Esophagus muscularis mucosa (tissue), 4 donors: Measurements from ENCODE around the gene STARD8. TPM values are rescaled to one million over a fixed set of nuclear protein-coding genes. Genes with fewer than 3 reads are reported as not detected.
"Not testable (repeated sequence)": the region's sequence is repeated elsewhere in the genome, so short reads cannot be mapped to it uniquely, and the experiment has no call there.

Experiments
- DNase-seq: peaks from one replicate; pipeline ENCODE4 v3.0.0-alpha.2; 2017; ENCODE audit errors: extremely low spot score
- H3K27ac ChIP-seq, 4 donors: fragments of 200-600 bp; sonication (generic); replicated peaks in 1 of 4; 1 replicate in 3 of 4; 2 replicates in 1 of 4; pipeline ENCODE4 v1.5.1; 2016 to 2019; ENCODE audit warnings: mild to moderate bottlenecking in 1 of 4
- H3K27me3 ChIP-seq, 4 donors: fragments of 200-600 bp; sonication (generic); one replicate each; pipeline versions ENCODE4 v1.5.1 to v1.6.0; 2016 to 2019
- H3K36me3 ChIP-seq, 4 donors: fragments of 200-600 bp; sonication (generic); one replicate each; pipeline ENCODE4 v1.5.1; 2016 to 2019
- H3K4me1 ChIP-seq, 4 donors: fragments of 200-600 bp; sonication (generic); one replicate each; pipeline ENCODE4 v1.5.1; 2016 to 2019
- H3K4me3 ChIP-seq, 4 donors: fragments of 200-600 bp; sonication (generic); 1 replicate in 2 of 4; 2 replicates in 2 of 4; pipeline ENCODE4 v1.5.1; 2016 to 2019; ENCODE audit warnings: mild to moderate bottlenecking in 4 of 4, moderate library complexity in 1 of 4
- H3K9me3 ChIP-seq, 4 donors: fragments of 200-600 bp; sonication (generic); 1 replicate in 3 of 4; 2 replicates in 1 of 4; pipeline ENCODE4 v1.5.1; 2016 to 2019
- EP300 ChIP-seq: sonication (generic); formaldehyde crosslinking; IDR thresholded peaks from one replicate; pipeline ENCODE4 v1.6.1; 2017; ENCODE audit warnings: antibody characterized with exemption
- POLR2A ChIP-seq: fragments of 450-650 bp; IDR thresholded peaks from one replicate; pipeline ENCODE4 v1.6.1; 2017; ENCODE audit warnings: antibody characterized with exemption, moderate library complexity, mild to moderate bottlenecking, low read depth
- POLR2AphosphoS5 ChIP-seq, 2 donors: sonication (generic); formaldehyde crosslinking; IDR thresholded peaks; one replicate each; pipeline ENCODE4 v1.6.1; 2017; ENCODE audit warnings: antibody characterized with exemption in 2 of 2
- WGBS: methylation state at CpG from one replicate; pipeline ENCODE4 v1.1.5; 2018; 5-methylcytosine and 5-hydroxymethylcytosine counted together
- intact Hi-C: fragments of 100-400 bp; cut with DNase I; formaldehyde crosslinking; loops from one replicate; pipeline ENCODE4 v1.15.1; 2023
- total RNA-seq, 4 donors: library from RNA; depleted of rRNA; stranded (reverse); fragments of >200 nt; gene quantifications; one replicate each; pipeline versions ENCODE4 v1.1.0 to v1.2.1, GENCODE V29; 2016
- TF ChIP-seq, protein P1 (sequence below), 3 experiments: fragments of 200-600 bp in 2 of 3; fragments of 450-650 bp in 1 of 3; sonication (generic) in 2 of 3; IDR thresholded peaks; one replicate each; pipeline ENCODE4 v1.5.1; 2017 to 2019; ENCODE audit warnings: antibody characterized with exemption in 3 of 3, mild to moderate bottlenecking in 2 of 3, moderate library complexity in 1 of 3

The STARD8 gene
- total RNA-seq = 10 to 100 TPM; 11.2 to 20.4 (median 11.4) TPM

GRCh38 chrX:68647156-68647957 lies at the start of gene STARD8:
TSS of gene STARD8 (plus strand) at chrX:68647666. CDS start at chrX:68647883, 217 bp downstream.
- peak within 1 kb of the TSS in 1 of 4 donors; percentile 40 for H3K27ac ChIP-seq

DNA sequence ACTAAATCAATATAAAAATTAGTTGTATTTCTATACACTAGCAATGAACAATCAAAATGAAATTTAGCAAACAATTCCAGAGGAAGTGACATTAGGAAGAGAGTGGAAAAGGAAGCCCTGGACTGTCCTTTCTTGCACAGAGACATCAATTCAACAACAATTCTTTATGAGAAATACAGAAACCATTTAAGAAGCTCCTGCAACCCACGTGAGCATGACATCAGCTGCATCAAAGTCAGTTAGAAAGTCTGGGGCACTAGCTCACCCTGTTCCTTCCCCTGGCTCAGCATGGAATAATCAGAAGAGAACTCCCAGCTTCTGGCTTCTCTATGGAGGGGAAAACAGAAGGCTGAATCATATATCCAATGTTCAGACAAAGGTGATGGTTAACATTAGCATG lies 48.6 kb upstream of the STARD8 start:
- intact Hi-C loops = no loop called here
- Histone ChIP-seq H3K36me3 (no peaks in the 10 kb centered on the region), H3K4me1 (no peaks in the 10 kb centered on the region), H3K9me3 (peaks cover 0 to 38% (median 2%) of the 10 kb centered on the region in 4 donors), H3K27ac (no peak overlapping the region), H3K27me3 (no peaks in the 10 kb centered on the region), H3K4me3 (no peak overlapping the region)
- 17% methylated on average over 1 of the region's 1 CpG for WGBS
- no peak for DNase-seq
- TF ChIP-seq, protein P1, sequence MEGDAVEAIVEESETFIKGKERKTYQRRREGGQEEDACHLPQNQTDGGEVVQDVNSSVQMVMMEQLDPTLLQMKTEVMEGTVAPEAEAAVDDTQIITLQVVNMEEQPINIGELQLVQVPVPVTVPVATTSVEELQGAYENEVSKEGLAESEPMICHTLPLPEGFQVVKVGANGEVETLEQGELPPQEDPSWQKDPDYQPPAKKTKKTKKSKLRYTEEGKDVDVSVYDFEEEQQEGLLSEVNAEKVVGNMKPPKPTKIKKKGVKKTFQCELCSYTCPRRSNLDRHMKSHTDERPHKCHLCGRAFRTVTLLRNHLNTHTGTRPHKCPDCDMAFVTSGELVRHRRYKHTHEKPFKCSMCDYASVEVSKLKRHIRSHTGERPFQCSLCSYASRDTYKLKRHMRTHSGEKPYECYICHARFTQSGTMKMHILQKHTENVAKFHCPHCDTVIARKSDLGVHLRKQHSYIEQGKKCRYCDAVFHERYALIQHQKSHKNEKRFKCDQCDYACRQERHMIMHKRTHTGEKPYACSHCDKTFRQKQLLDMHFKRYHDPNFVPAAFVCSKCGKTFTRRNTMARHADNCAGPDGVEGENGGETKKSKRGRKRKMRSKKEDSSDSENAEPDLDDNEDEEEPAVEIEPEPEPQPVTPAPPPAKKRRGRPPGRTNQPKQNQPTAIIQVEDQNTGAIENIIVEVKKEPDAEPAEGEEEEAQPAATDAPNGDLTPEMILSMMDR (IDR thresholded peaks at IDR 0.05) = no peak
- TF ChIP-seq EP300 = no peak
- no peak for TF ChIP-seq POLR2AphosphoS5 (IDR thresholded peaks at IDR 0.05)
- no peak for TF ChIP-seq POLR2A

More at GRCh38 chrX:68647156-68647957, at the start of gene STARD8:
- no peaks in the 10 kb centered on the region for H3K36me3 ChIP-seq
- intact Hi-C loops = no loop called here
- no peaks in the 10 kb centered on the region for H3K27me3 ChIP-seq
- WGBS = 27% methylated on average over 37 of the region's 40 CpGs
- H3K4me1 ChIP-seq = peaks cover 0 to 17% (median 13%) of the 10 kb centered on the region in 4 donors
- DNase-seq = no peak
- no peak for TF ChIP-seq POLR2A
- TF ChIP-seq, protein P1 (IDR thresholded peaks at IDR 0.05) = peak in 1 of 3 experiments; percentile 6
- H3K4me3 ChIP-seq = peak within 1 kb of the TSS; percentile 40 to 54 (median 44)
- H3K9me3 ChIP-seq = no peaks in the 10 kb centered on the region

DNA sequence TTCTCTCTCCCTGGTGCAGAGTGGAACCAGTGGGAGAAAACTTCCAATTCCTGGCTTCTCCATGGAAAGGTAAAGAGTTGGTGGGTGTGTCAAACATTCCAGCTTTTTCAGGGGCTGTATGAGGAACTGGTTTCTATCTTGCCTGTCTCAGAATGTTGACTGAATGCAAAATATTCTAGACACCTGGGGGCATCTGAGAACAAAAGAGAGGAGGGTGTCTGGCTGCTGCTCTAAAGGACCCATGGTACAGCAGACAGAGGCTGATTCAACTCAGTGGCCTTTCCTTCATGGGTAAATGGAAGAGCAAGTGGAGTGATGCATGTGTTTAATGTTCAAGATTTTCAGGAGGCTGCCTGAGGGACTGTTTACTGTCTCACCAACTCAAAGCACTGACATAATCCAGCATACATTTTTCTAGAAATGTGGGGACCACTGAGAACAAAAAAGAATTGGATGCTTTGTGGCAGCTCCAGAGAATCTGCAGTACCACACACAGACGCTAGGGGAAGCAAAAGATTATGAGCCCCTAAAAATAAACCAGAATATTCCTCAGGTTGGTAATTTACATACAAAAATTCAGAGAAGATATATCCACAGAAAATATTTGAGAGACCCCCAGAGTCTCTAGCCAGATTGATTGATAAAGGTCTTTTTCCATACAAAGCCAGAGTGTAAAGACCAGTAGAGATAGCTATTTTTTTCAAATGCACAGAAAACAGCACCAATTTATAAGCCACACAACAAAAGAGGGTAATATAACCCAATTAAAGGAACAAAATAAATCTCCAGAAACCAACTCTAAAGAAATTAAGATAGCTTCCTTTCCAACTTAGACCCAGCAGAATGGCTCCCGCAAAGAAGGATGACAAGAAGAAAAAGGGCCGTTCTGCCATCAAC lies 48.0 kb upstream of the STARD8 start:
- no peak overlapping the region for H3K27ac ChIP-seq
- WGBS = 65% methylated on average over 3 of the region's 3 CpGs
- no peaks in the 10 kb centered on the region for H3K4me1 ChIP-seq
- no peaks in the 10 kb centered on the region for H3K36me3 ChIP-seq
- no peak for DNase-seq
- H3K27me3 ChIP-seq = no peaks in the 10 kb centered on the region
- no peak overlapping the region for H3K4me3 ChIP-seq
- intact Hi-C loops = no loop called here
- H3K9me3 ChIP-seq = peaks cover 0 to 38% (median 2%) of the 10 kb centered on the region in 4 donors
- TF ChIP-seq, protein P1 (IDR thresholded peaks at IDR 0.05) = peak; percentile 18 to 51 (median 35)
- no peak for TF ChIP-seq EP300

DNA sequence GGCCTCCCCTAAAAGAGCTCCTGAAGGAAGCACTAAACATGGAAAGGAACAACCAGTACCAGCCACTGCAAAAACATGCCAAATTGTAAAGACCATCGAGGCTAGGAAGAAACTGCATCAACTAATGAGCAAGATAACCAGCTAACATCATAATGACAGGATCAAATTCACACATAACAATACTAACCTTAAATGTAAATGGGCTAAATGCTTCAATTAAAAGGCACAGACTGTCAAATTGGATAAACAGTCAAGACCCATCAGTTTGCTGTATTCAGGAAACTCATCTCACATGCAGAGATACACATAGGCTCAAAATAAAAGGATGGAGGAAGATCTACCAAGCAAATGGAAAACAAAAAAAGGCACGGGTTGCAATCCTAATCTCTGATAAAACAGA lies 43.2 kb upstream of the STARD8 start:
- H3K4me3 ChIP-seq, intact Hi-C loops, H3K27ac ChIP-seq, H3K36me3 ChIP-seq, H3K4me1 ChIP-seq, DNase-seq, H3K27me3 ChIP-seq: not testable (repeated sequence)
- peaks cover 0 to 34% (median 0%) of the 10 kb centered on the region in 4 donors for H3K9me3 ChIP-seq
- 79% methylated on average over 2 of the region's 2 CpGs for WGBS

GRCh38 chrX:68614733-68615132 lies 32.7 kb upstream of the STARD8 start:
- H3K27ac ChIP-seq, H3K4me3 ChIP-seq, H3K4me1 ChIP-seq, intact Hi-C loops, H3K27me3 ChIP-seq, H3K36me3 ChIP-seq, H3K9me3 ChIP-seq, DNase-seq: not testable (repeated sequence)
- 89% methylated on average over 3 of the region's 3 CpGs for WGBS
